NT2/D1 (cell line): Measurements from ENCODE around the gene INHBE.

Source experiments
- SUZ12 ChIP-seq: IDR thresholded peaks from 2 replicates; pipeline ENCODE4 v1.6.1; 2011; ENCODE audit not compliant: insufficient read length, insufficient read depth; ENCODE audit errors: extremely low read depth
- YY1 ChIP-seq: IDR thresholded peaks from 2 replicates; pipeline ENCODE4 v1.6.1; 2011; ENCODE audit not compliant: insufficient read length, insufficient read depth

DNA sequence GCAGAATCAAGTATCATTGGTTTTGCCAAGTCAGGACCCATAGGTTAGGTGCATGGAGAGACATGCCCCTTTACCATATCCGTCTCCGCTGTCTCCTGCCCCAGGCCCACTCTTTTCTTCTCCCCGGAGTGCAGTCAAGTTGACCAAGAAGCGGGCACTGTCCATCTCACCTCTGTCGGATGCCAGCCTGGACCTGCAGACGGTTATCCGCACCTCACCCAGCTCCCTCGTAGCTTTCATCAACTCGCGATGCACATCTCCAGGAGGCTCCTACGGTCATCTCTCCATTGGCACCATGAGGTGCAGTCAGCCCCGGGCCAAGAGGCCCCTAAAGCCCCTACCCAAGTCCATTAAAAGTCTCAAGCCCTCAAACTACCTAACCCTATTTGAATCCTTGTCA is 9.5 kb downstream of the INHBE start:
- TF ChIP-seq SUZ12 (no peak), YY1 (no peak)
